ENCODE results near the gene FGFBP2. TPM values are rescaled to one million over a fixed set of nuclear protein-coding genes. Genes with fewer than 3 reads are reported as not detected.

Gene FGFBP2
- total and polyA plus RNA-seq, 7 donors: 1.8 to 17.1 (median 3.9) TPM

Other genes starting within 250 kb of the FGFBP2 start
- gene CD38, start 184.8 kb downstream of the FGFBP2 start, total RNA-seq: 1 to 10 TPM; 2.1 to 6.0 (median 2.7) TPM
- gene CD38, start 184.8 kb downstream of the FGFBP2 start, polyA plus RNA-seq: 10 to 100 TPM in 1 of 3 donors, 1 to 10 TPM in 2; 1.2 to 11.4 (median 1.4) TPM
- gene FGFBP1, start 24.4 kb downstream of the FGFBP2 start, total RNA-seq: 1 to 10 TPM in 1 of 4 donors, not detected in 3; 1.4 TPM
- gene FGFBP1, start 24.4 kb downstream of the FGFBP2 start, polyA plus RNA-seq: 10 to 100 TPM in 2 of 3 donors, 1 to 10 TPM in 1; 5.4 to 78.7 (median 10.6) TPM
- 1 to 10 TPM; 1.8 to 4.4 (median 2.6) TPM for gene PROM1, start 120.8 kb upstream of the FGFBP2 start, total RNA-seq
- 10 to 100 TPM in 2 of 3 donors, 1 to 10 TPM in 1; 5.8 to 29.1 (median 21.6) TPM for gene PROM1, start 120.8 kb upstream of the FGFBP2 start, polyA plus RNA-seq